ENCODE measurements around the gene MAN2A1.

DNA sequence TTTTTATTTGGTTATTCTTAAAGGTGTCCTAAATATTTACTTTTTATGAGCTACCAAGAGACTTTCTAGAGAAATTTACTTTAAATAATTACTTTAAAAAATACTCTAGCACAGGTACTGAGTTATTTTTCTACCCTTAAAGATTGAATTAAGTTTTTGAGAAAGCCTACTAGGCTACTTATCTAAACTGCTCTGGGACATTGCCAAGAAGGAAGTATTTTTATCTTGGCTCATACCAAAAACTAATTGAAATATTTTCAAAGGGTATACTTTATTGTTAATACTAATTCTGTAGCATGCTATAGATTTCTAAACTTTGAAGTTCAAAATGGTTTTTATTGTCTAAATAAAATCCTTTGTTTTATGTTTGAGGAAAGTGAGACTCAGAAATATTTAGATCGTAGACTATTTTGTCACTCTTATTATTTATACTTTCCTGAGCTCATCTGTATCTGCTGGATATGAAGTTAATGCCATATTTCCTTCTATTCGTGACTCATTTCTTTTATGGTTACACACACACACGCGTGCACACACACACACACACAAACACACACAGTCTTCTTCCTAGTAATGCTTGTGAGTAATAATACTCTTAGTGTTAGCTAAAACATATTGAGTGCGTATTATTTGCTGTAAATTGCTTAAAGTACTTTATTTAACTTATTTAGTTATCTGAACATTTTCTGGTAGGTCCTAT lies 89.5 kb downstream of the MAN2A1 start:
- TF ChIP-seq POLR2A (IDR thresholded peaks at IDR 0.05; ENCODE audit: low read depth, low read length), result no peak
- TF ChIP-seq POLR2AphosphoS5 (IDR thresholded peaks at IDR 0.05; ENCODE audit: low read depth, low read length), result no peak
- TF ChIP-seq TAF1 (IDR thresholded peaks at IDR 0.05; ENCODE audit: low read depth, low read length), result no peak
- no peak for TF ChIP-seq SPI1 (IDR thresholded peaks at IDR 0.05; ENCODE audit: low read depth, low read length)

Measured in GM12891 (cell line).